Pancreas (tissue), 10 donors: Measurements from ENCODE around the gene VPS18. TPM values are rescaled to one million over a fixed set of nuclear protein-coding genes. Genes with fewer than 3 reads are reported as not detected.

Experiments
- ATAC-seq, 4 donors: fragments of 200-7000 bp; cut with Tn5 transposase; one replicate each; pipeline versions ENCODE4 v1.8.0 to v1.9.1; 2020; ENCODE audit warnings: mild to moderate bottlenecking in 4 of 4, moderate library complexity in 4 of 4
- DNase-seq, 6 donors: peaks; one replicate each; pipeline ENCODE4 v3.0.0-alpha.2; 2020
- FAIRE-seq: peaks from 2 replicates; lab custom pipeline; 2012; peaks lifted over from hg19 to GRCh38; lab: Jason Lieb, UNC
- H3K27ac ChIP-seq, 4 donors: fragments of 200-600 bp; sonication (generic); 1 replicate in 3 of 4; 2 replicates in 1 of 4; pipeline versions ENCODE4 v1.5.0 to v1.8.0; 2020
- H3K27me3 ChIP-seq, 4 donors: fragments of 200-600 bp; one replicate each; pipeline ENCODE4 v1.8.0; 2021
- H3K36me3 ChIP-seq, 3 donors: fragments of 200-600 bp; sonication (generic) in 1 of 3; one replicate each; pipeline versions ENCODE4 v1.5.0 to v1.8.0; 2020 to 2021
- H3K4me1 ChIP-seq, 3 donors: fragments of 200-600 bp; one replicate each; pipeline ENCODE4 v1.8.0; 2021
- H3K4me3 ChIP-seq, 4 donors: fragments of 200-600 bp; sonication (generic) in 2 of 4; one replicate each; pipeline versions ENCODE4 v1.5.0 to v1.8.0; 2020 to 2021
- H3K9me3 ChIP-seq, 4 donors: fragments of 200-600 bp; one replicate each; pipeline ENCODE4 v1.8.0; 2021
- WGBS, 2 donors: extraction: QIAGEN DNeasy Blood & Tissue Kit; methylation state at CpG; one replicate each; pipeline ENCODE4 v1.1.7; 2013; 5-methylcytosine and 5-hydroxymethylcytosine counted together
- intact Hi-C, 3 donors: fragments of 100-400 bp; cut with DNase I; formaldehyde crosslinking; loops; one replicate each; pipeline versions ENCODE4 v1.11.1 to v1.14.2; 2022
- polyA plus RNA-seq, 2 donors: library from polyadenylated mRNA; stranded (reverse); fragments of 200-250 nt; gene quantifications; one replicate each; pipeline ENCODE4 v1.2.3, GENCODE V29; 2013
- total RNA-seq, 6 donors: library from RNA; stranded (reverse); fragmentation: NEBNext Ultra II Directional in 4 of 6; extraction: Animal tissue kit (Norgen Biotek cat#: 25700) in 4 of 6; gene quantifications; one replicate each; pipeline versions ENCODE4 v1.2.1 to v1.2.4, GENCODE V29; 2021 to 2023
- TF ChIP-seq, protein P1 (sequence below), 4 donors: fragments of 200-600 bp; sonication (generic) in 3 of 4; IDR thresholded peaks; one replicate each; pipeline versions ENCODE4 v1.5.0 to v1.8.0; 2021; ENCODE audit warnings: antibody characterized with exemption in 4 of 4
- donor health status: healthy with polysubstance abuse.
- donor health status: DM: no; HTN: no; CAD: no; lungs with moderate emphysema.
- donor health status: DM: no; HTN: no; CAD: no.
- donor health status: control.
- donor health status: control.
- donor health status: Bipolar disorder and iron deficiency.
- donor health status: DM: yes; HTN: yes; CAD: no.
- donor health status: DM: no; HTN: no; CAD: no.
- donor health status: DM: no; HTN: no; CAD: no.
- donor health status: DM: yes; HTN: yes; CAD: no.

Gene VPS18
- total and polyA plus RNA-seq, 8 donors: 4.4 to 12.5 (median 6.8) TPM

DNA sequence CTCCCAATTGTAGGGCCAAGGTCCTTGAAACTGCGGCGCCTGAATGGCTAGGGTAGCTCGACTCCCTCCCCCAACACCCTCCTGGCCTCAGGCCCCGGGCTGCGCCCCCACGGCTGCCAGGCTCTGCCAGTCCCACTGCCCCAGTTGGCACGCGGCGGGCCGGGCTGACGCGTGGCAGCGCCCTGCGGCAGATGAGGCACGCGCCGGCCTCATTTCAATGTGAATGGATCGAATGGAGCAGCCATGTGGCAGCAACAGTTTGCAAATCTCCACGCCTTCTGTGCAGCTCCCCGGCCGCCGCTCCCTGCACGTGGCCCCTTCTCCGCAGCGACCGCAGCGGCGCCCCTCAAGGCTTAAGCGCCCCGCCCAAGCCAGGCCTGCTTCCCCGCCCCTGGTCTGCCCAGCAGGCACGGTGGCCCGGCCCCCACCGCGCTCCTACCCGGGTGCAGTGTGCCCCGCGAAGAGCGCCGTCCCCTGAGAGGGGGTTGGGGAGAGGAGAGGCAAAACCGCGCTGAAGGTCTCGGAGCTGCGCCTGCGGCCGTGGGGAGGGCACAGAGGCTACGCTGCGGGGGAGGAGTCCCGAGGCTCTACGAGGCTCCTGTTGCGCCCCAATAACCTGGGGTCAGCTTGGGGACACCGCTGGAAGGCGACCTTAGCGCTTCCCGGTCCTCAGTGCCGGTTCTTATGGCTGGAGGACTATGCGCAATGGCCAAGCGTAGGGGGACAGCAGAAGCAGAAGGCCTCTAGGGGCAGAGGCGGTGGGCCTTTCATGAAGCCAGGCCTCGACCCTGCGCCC, 31.8 kb downstream of the VPS18 start:
- intact Hi-C loops: no loop called here
- FAIRE-seq (no peak), ATAC-seq (peak in 1 of 4 donors; percentile 4), DNase-seq (peak in 2 of 6 donors; percentile 66 to 79)
- peaks cover 0 to 11% (median 2%) of the 10 kb centered on the region in 4 donors for H3K27me3 ChIP-seq
- H3K36me3 ChIP-seq: no peaks in the 10 kb centered on the region
- no peaks in the 10 kb centered on the region for H3K9me3 ChIP-seq
- H3K27ac ChIP-seq: no peak overlapping the region
- peak overlapping the region in 1 of 4 donors; percentile 25 for H3K4me3 ChIP-seq
- H3K4me1 ChIP-seq: peaks cover 15 to 35% (median 27%) of the 10 kb centered on the region in 3 donors
- TF ChIP-seq, protein P1, sequence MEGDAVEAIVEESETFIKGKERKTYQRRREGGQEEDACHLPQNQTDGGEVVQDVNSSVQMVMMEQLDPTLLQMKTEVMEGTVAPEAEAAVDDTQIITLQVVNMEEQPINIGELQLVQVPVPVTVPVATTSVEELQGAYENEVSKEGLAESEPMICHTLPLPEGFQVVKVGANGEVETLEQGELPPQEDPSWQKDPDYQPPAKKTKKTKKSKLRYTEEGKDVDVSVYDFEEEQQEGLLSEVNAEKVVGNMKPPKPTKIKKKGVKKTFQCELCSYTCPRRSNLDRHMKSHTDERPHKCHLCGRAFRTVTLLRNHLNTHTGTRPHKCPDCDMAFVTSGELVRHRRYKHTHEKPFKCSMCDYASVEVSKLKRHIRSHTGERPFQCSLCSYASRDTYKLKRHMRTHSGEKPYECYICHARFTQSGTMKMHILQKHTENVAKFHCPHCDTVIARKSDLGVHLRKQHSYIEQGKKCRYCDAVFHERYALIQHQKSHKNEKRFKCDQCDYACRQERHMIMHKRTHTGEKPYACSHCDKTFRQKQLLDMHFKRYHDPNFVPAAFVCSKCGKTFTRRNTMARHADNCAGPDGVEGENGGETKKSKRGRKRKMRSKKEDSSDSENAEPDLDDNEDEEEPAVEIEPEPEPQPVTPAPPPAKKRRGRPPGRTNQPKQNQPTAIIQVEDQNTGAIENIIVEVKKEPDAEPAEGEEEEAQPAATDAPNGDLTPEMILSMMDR (IDR thresholded peaks at IDR 0.05): no peak
- WGBS, 2 donors: 10 to 11% methylated on average over 58 to 61 of the region's 61 CpGs

DNA sequence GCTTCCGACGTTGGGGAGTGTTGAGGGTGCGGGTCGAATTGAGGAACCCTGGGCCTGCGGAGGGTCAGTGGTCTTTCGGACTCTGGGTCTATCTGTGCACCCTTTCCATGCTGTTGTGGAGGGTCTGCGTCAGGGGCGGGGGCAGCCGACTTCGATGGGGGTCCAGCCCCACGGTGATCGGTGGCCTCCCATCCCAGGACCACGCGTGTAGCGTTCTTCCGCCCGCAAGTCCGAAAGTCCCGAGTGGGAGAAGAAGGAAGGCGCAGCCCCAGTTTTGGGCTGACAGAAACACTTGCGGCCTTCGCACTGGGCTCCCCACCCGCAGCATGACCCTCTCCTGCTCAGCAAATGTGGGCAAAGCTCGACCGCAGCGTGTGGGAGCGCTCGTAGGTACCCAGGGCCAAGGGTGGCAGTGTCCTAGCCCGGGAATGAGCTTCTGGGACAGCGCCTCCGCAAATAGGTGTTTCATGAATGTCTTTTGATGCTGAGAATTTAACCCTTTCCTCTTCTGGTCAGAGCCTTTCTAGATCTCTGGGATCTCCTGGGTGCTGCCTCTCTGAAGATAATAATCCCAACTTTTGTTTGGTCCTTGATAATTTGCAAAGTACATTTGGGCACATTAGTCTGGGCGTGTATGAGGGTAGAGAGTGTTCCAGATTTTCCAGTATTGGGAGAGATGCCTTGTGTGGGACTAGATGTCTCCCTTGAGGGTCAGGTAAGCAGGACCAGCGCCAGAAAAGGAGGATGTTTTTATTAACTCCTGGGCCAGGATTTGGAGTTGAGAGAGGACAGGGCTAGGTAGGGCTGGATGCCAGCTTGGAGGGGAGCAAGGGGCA, 32.6 kb downstream of the VPS18 start:
- FAIRE-seq (no peak), DNase-seq (peak in 1 of 6 donors; percentile 57), ATAC-seq (no peak)
- H3K4me1 ChIP-seq: peaks cover 15 to 36% (median 27%) of the 10 kb centered on the region in 3 donors
- no peak overlapping the region for H3K4me3 ChIP-seq
- no peaks in the 10 kb centered on the region for H3K9me3 ChIP-seq
- no peak overlapping the region for H3K27ac ChIP-seq
- TF ChIP-seq, protein P1 (IDR thresholded peaks at IDR 0.05): no peak
- 32% methylated on average over 33 of the region's 33 CpGs for WGBS, 2 donors
- H3K36me3 ChIP-seq: no peaks in the 10 kb centered on the region
- intact Hi-C loops: no loop called here
- H3K27me3 ChIP-seq: peaks cover 0 to 11% (median 2%) of the 10 kb centered on the region in 4 donors

DNA sequence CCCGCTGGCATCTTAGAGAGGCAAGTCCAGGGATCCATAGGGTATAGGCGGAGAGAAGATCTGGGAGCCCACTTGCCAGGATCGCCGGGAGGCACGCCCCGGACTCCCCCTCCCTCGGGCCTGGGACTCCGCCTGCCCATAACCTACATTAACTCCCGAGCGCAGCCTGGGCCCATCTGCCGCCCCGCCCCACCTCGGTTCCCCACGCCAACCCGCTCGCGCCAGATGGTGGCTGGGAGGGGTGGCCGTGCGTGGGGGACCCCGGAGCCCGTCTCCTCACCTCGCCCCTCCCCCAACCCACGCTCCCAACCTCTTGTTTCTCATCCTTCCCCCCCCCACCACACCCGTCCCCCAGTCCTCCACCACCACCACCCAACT, 33.2 kb downstream of the VPS18 start:
- TF ChIP-seq, protein P1 (IDR thresholded peaks at IDR 0.05): no peak
- Histone ChIP-seq H3K27me3 (peaks cover 0 to 11% (median 2%) of the 10 kb centered on the region in 4 donors), H3K27ac (no peak overlapping the region), H3K4me3 (peak overlapping the region in 1 of 4 donors; percentile 52), H3K4me1 (peaks cover 15 to 36% (median 27%) of the 10 kb centered on the region in 3 donors), H3K36me3 (no peaks in the 10 kb centered on the region), H3K9me3 (no peaks in the 10 kb centered on the region)
- 16 to 17% methylated on average over 18 to 24 of the region's 24 CpGs for WGBS, 2 donors
- FAIRE-seq (no peak), ATAC-seq (no peak), DNase-seq (peak in 1 of 6 donors; percentile 70)
- intact Hi-C loops: no loop called here

DNA sequence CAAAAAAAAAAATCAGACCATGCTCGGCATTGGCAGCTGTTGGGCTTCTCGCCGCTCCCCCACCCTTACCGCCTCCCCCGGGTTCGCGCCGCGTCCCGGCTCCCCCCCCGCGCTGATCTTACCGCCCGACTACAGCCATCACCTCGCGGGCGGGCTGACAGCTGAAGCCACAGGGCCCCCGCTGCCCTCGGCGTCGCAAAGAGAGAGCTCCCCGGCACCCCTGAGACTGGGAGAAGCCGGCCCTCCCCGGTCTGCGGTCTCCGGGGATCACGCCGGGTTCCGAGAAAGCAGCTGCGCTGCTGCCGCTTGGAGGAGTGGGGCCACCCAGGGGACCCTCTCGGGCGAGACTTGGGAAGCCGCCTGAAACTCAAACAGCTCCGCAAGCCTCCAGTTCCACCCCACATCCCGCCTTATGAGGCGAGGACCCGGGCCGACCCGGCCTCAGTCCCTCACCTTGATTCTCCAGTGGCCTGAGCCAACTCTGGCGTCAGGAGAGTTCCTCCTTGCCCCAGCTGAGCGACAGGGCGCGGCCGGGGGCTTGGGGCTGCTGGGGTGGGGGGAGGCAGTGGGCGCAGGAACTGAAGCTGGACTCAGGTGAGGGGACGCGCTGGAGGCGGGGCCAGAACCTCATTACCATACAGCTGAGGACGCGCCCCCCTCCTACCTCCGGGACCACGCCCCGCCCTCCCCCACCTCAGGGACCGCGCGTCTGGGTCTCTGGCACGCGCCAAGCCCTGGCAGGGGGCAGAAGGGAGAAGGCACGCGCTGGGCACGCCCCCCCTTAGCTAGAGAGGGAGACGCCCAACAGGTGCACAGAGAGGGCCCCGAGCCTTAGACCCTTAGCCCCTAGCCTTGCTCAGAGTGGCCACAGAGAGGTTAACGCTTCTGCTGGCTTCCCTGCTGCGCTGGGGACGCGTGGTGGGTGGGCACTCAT, 33.9 kb downstream of the VPS18 start:
- WGBS, 2 donors: 1% methylated on average over 66 to 67 of the region's 68 CpGs
- no peak overlapping the region for H3K27ac ChIP-seq

More for the DNA sequence above, 33.9 kb downstream of the VPS18 start:
- Histone ChIP-seq H3K9me3 (no peaks in the 10 kb centered on the region), H3K36me3 (no peaks in the 10 kb centered on the region), H3K4me3 (peak overlapping the region in 2 of 4 donors; percentile 29 to 52), H3K27me3 (peaks cover 0 to 11% (median 2%) of the 10 kb centered on the region in 4 donors), H3K4me1 (peaks cover 15 to 36% (median 27%) of the 10 kb centered on the region in 3 donors)
- FAIRE-seq: no peak
- TF ChIP-seq, protein P1 (IDR thresholded peaks at IDR 0.05): no peak
- DNase-seq: peak in 1 of 6 donors; percentile 80
- peak; percentile 7 to 21 (median 16) for ATAC-seq
- intact Hi-C loops: no loop called here
